Measurements from ENCODE around the gene TERT. TPM values are rescaled to one million over a fixed set of nuclear protein-coding genes. Genes with fewer than 3 reads are reported as not detected.

TERT gene
- total and polyA plus RNA-seq, 2 of the 13 experiments (the other 11 are each of a cell fraction or from before 2014, with no cell fraction given) = 4.3 to 5.9 TPM

- TF ChIP-seq HCFC1 (IDR thresholded peaks at IDR 0.05; ENCODE audit: low read depth, low read length) (no peak), ZNF761 (CRISPR knock-in tag; conservative IDR thresholded peaks at IDR 0.05) (no peak), THAP9 (CRISPR knock-in tag; IDR thresholded peaks at IDR 0.05; ENCODE audit: borderline replicate concordance) (no peak), PCBP2 (optimal IDR thresholded peaks at IDR 0.05; ENCODE audit: low read depth, low read length, poor library complexity, severe bottlenecking) (no peak), ZNF253 (CRISPR knock-in tag; IDR thresholded peaks at IDR 0.05; ENCODE audit: borderline replicate concordance) (no peak)
Measured at GRCh38 chr5:1214936-1215220, 80.0 kb downstream of the TERT start (continued).

- no peaks in the 10 kb centered on the region for H4K20me1 ChIP-seq (ENCODE audit: insufficient read depth, low read length)
- H3K27ac ChIP-seq (ENCODE audit: extremely low read length, insufficient read depth, low read length) = no peak overlapping the region
- no TSS peak for BruUV-seq (replicated peaks)
- no peak for TF ChIP-seq ZNF839 (CRISPR knock-in tag; IDR thresholded peaks at IDR 0.05; ENCODE audit: borderline replicate concordance)
- TF ChIP-seq FOSL1 (CRISPR knock-in tag; IDR thresholded peaks at IDR 0.05; ENCODE audit: borderline replicate concordance) = no peak
- TF ChIP-seq ZBTB49 (CRISPR knock-in tag; IDR thresholded peaks at IDR 0.05; ENCODE audit: borderline replicate concordance) = no peak
- TF ChIP-seq ZBTB1 (CRISPR knock-in tag; IDR thresholded peaks at IDR 0.05; ENCODE audit: borderline replicate concordance) = no peak
- TF ChIP-seq HNRNPK (IDR thresholded peaks at IDR 0.05; ENCODE audit: low read depth, low read length, poor library complexity, severe bottlenecking) = no peak
- no peaks in the 10 kb centered on the region for H3K9me3 ChIP-seq (ENCODE audit: low read length)
- no peaks in the 10 kb centered on the region for H3K4me1 ChIP-seq (ENCODE audit: insufficient read depth, low read length)
- DNase-seq (ENCODE audit: low spot score) (no peak), FAIRE-seq (no peak), ATAC-seq (no peak)
- H3K27me3 ChIP-seq (ENCODE audit: control insufficient read depth in 1 of 2, insufficient read depth in 2 of 2, low read length in 2 of 2) = peaks cover 5 to 26% of the 10 kb centered on the region in 2 experiments; a peak in 4 of 5 replicates
- WGBS (ENCODE audit: low lambda C conversion rate) = 42% methylated on average over 7 of the region's 22 CpGs
- CTCF ChIA-PET (ENCODE audit: low intra/inter-chr PET ratio, low total read pairs) = no interaction called here
- H3K4me3 ChIP-seq (replicated peaks in 1 of 3; ENCODE audit: insufficient read depth in 1 of 3, low read depth in 2 of 3, low read length in 3 of 3) = no peak overlapping the region
- H2AFZ ChIP-seq (ENCODE audit: low read length) = no peak overlapping the region
- intact Hi-C loops (cut with micrococcal nuclease; ENCODE audit: unreplicated experiment) (no loop called here), in situ Hi-C loops (cut with HindIII; ENCODE audit: extremely low pct_ligation_motif_present, low pct_unique_long_range_greater_than_20kb) (no loop called here)
- H3K9ac ChIP-seq (ENCODE audit: insufficient read depth, low read depth, low read length) = no peak overlapping the region
- H3K4me2 ChIP-seq (ENCODE audit: low read depth, low read length) = no peak overlapping the region
- no peaks in the 10 kb centered on the region for H3K36me3 ChIP-seq (replicated peaks in 1 of 2; ENCODE audit: control insufficient read depth in 1 of 2, insufficient read depth in 2 of 2, low read length in 2 of 2)
- POLR2A ChIA-PET = no interaction called here
- no peaks in the 10 kb centered on the region for H3K79me2 ChIP-seq (ENCODE audit: insufficient read depth, low read length)
Measured at GRCh38 chr5:1214163-1214935, 80.5 kb downstream of the TERT start.

Measured in HepG2 (cell line).